Spleen (tissue), 11 donors: ENCODE data around the gene NRROS. TPM values are rescaled to one million over a fixed set of nuclear protein-coding genes. Genes with fewer than 3 reads are reported as not detected.
"Not testable (repeated sequence)": the region's sequence is repeated elsewhere in the genome, so short reads cannot be mapped to it uniquely, and the experiment has no call there.

Experiments
- DNase-seq: peaks from one replicate; pipeline ENCODE4 v3.0.0-alpha.2; 2020
- H3K27ac ChIP-seq, 8 donors: fragments of 200-600 bp; sonication (generic) in 7 of 8; 1 replicate in 4 of 8; 2 replicates in 4 of 8; pipeline versions ENCODE4 v1.5.0 to v1.8.0; 2016 to 2021; ENCODE audit warnings: inconsistent platforms in 4 of 8, mild to moderate bottlenecking in 4 of 8, moderate library complexity in 1 of 8
- H3K27me3 ChIP-seq, 7 donors: fragments of 200-600 bp; sonication (generic) in 6 of 7; replicated peaks in 1 of 7; 1 replicate in 4 of 7; 2 replicates in 3 of 7; pipeline versions ENCODE4 v1.5.0 to v1.8.0; 2016 to 2021; ENCODE audit warnings: inconsistent platforms in 3 of 7, mild to moderate bottlenecking in 1 of 7
- H3K36me3 ChIP-seq, 6 donors: fragments of 200-600 bp; sonication (generic) in 5 of 6; 1 replicate in 4 of 6; 2 replicates in 2 of 6; pipeline versions ENCODE4 v1.5.0 to v1.8.0; 2016 to 2021; ENCODE audit warnings: inconsistent platforms in 2 of 6
- H3K4me1 ChIP-seq, 6 donors: fragments of 200-600 bp; sonication (generic) in 5 of 6; 1 replicate in 3 of 6; 2 replicates in 3 of 6; pipeline versions ENCODE4 v1.5.0 to v1.8.0; 2016 to 2021; ENCODE audit warnings: inconsistent platforms in 3 of 6
- H3K4me3 ChIP-seq, 8 donors: fragments of 200-600 bp; sonication (generic) in 7 of 8; 1 replicate in 4 of 8; 2 replicates in 4 of 8; pipeline versions ENCODE4 v1.5.0 to v1.8.0; 2016 to 2021; ENCODE audit warnings: inconsistent platforms in 4 of 8, mild to moderate bottlenecking in 4 of 8, moderate library complexity in 2 of 8
- H3K9me3 ChIP-seq, 8 donors: fragments of 200-600 bp; sonication (generic) in 7 of 8; 1 replicate in 4 of 8; 2 replicates in 4 of 8; pipeline versions ENCODE4 v1.5.0 to v1.8.0; 2016 to 2021; ENCODE audit warnings: inconsistent platforms in 4 of 8
- CTCF ChIP-seq, 11 experiments: fragments of 200-600 bp in 7 of 11; fragments of 450-650 bp in 4 of 11; sonication (generic) in 4 of 11; IDR thresholded peaks in 8 of 11; conservative IDR thresholded peaks in 3 of 11; 1 replicate in 7 of 11; 2 replicates in 4 of 11; pipeline versions ENCODE4 v1.4.0 to v1.8.0; 2016 to 2021; ENCODE audit warnings: antibody characterized with exemption in 11 of 11, inconsistent platforms in 4 of 11, mild to moderate bottlenecking in 1 of 11
- POLR2A ChIP-seq, 3 donors: fragments of 450-650 bp; IDR thresholded peaks; one replicate each; pipeline ENCODE4 v1.5.1; 2017; ENCODE audit warnings: antibody characterized with exemption in 3 of 3, mild to moderate bottlenecking in 1 of 3
- POLR2AphosphoS5 ChIP-seq, 3 donors: sonication (generic); formaldehyde crosslinking; IDR thresholded peaks; one replicate each; pipeline ENCODE4 v1.5.1; 2017; ENCODE audit warnings: antibody characterized with exemption in 3 of 3
- WGBS, 5 donors: extraction: QIAGEN DNeasy Blood & Tissue Kit in 3 of 5; methylation state at CpG; one replicate each; pipeline versions ENCODE4 v1.1.5 to v1.1.7; 2013 to 2018; 5-methylcytosine and 5-hydroxymethylcytosine counted together
- intact Hi-C: fragments of 100-400 bp; cut with DNase I; formaldehyde crosslinking; loops from one replicate; pipeline ENCODE4 v1.15.0; 2023; ENCODE audit warnings: low total_unique reads
- polyA plus RNA-seq, 3 donors: library from polyadenylated mRNA; stranded (reverse); fragments of 200-250 nt; gene quantifications; one replicate each; pipeline ENCODE4 v1.2.1, GENCODE V29; 2013
- total RNA-seq, 7 donors: library from RNA; depleted of rRNA in 3 of 7; stranded (reverse); fragments of >200 nt in 3 of 7; fragmentation: NEBNext Ultra II Directional in 4 of 7; extraction: Animal tissue kit (Norgen Biotek cat#: 25700) in 4 of 7; gene quantifications; one replicate each; pipeline versions ENCODE4 v1.1.0 to v1.2.1, GENCODE V29; 2016 to 2021
- donor health status: healthy with polysubstance abuse.
- donor health status: DM: no; HTN: no; CAD: no; lungs with moderate emphysema.
- donor health status: DM: no; HTN: no; CAD: no.
- donor health status: Bipolar disorder and iron deficiency.
- donor health status: healthy.
- donor health status: DM: no; HTN: no; CAD: no.
- donor health status: DM: yes; HTN: yes; CAD: no.

The NRROS gene
- total and polyA plus RNA-seq, 10 donors: 7.8 to 35.2 (median 29.9) TPM

DNA sequence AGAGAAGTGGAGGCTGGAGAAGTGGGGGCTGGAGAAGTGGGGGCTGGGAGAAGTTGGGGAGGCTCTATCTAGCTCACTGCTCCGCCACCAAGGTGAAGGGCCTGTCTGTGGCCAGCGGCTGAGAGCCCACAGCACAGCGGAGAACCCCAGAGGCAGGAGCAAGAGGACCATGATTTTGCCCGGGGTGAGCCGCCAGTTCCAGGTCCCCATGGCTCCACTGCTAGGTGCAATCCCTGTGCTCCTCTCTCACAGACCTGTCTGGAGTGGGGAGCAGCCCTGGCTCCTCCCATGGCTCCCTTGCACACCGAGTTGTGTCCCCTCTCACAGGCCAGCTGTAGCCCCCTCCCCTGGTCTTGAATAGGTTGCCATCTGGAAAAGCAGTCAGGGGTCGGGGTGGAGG is 4.7 kb upstream of the NRROS start:
- peak; percentile 75 for DNase-seq
- H3K4me3 ChIP-seq: no peak overlapping the region
- H3K36me3 ChIP-seq: peaks cover 0 to 5% (median 0%) of the 10 kb centered on the region in 6 donors
- H3K9me3 ChIP-seq: no peaks in the 10 kb centered on the region
- H3K27me3 ChIP-seq: no peaks in the 10 kb centered on the region
- peaks cover 21 to 96% (median 54%) of the 10 kb centered on the region in 6 donors for H3K4me1 ChIP-seq
- TF ChIP-seq POLR2A (IDR thresholded peaks at IDR 0.05): no peak
- no peak for TF ChIP-seq POLR2AphosphoS5 (IDR thresholded peaks at IDR 0.05)
- no peak for TF ChIP-seq CTCF (IDR thresholded peaks at IDR 0.05 in 8 of 11, conservative IDR thresholded peaks at IDR 0.05 in 3 of 11)
- WGBS, 5 donors: 60 to 83% (median 77%) methylated on average over 5 to 7 of the region's 7 CpGs
- intact Hi-C loops: no loop called here
- H3K27ac ChIP-seq: peak overlapping the region in 4 of 8 donors; percentile 3 to 96 (median 32)

- no peaks in the 10 kb centered on the region for H3K36me3 ChIP-seq
- peaks cover 23 to 96% (median 61%) of the 10 kb centered on the region in 6 donors for H3K4me1 ChIP-seq
- H3K9me3 ChIP-seq: no peaks in the 10 kb centered on the region
- WGBS, 5 donors: 76 to 86% (median 78%) methylated on average over 14 to 20 of the region's 20 CpGs
- TF ChIP-seq POLR2AphosphoS5 (IDR thresholded peaks at IDR 0.05): no peak
- H3K4me3 ChIP-seq: no peak overlapping the region
- H3K27ac ChIP-seq: peak overlapping the region in 3 of 8 donors; percentile 5 to 37 (median 18)
- DNase-seq: peak; percentile 74
- no peaks in the 10 kb centered on the region for H3K27me3 ChIP-seq
- intact Hi-C loops: no loop called here
These were observed 2.8 kb upstream of the NRROS start for GRCh38 chr3:196636369-196637349.

GRCh38 chr3:196637941-196638340 is 1.6 kb upstream of the NRROS start:
- H3K9me3 ChIP-seq, intact Hi-C loops, H3K4me3 ChIP-seq, H3K36me3 ChIP-seq, H3K27me3 ChIP-seq, DNase-seq: not testable (repeated sequence)
- peak overlapping the region in 3 of 8 donors; percentile 4 to 89 (median 6) for H3K27ac ChIP-seq
- WGBS, 5 donors: 84 to 93% (median 89%) methylated on average over 4 of the region's 4 CpGs
- H3K4me1 ChIP-seq: peaks cover 20 to 96% (median 67%) of the 10 kb centered on the region in 6 donors

GRCh38 chr3:196638861-196639482 is 522 bp upstream of the NRROS start:
- H3K27ac ChIP-seq: peak overlapping the region; percentile 78 to 93 (median 88)
- no peak for DNase-seq

More at GRCh38 chr3:196638861-196639482, 522 bp upstream of the NRROS start:
- WGBS, 5 donors: 17 to 48% (median 19%) methylated on average over 14 to 19 of the region's 19 CpGs
- Histone ChIP-seq H3K9me3 (no peaks in the 10 kb centered on the region), H3K27me3 (no peaks in the 10 kb centered on the region), H3K4me3 (peak overlapping the region; percentile 53 to 86 (median 72)), H3K4me1 (peaks cover 18 to 96% (median 66%) of the 10 kb centered on the region in 6 donors), H3K36me3 (peaks cover 0 to 8% (median 0%) of the 10 kb centered on the region in 6 donors)
- intact Hi-C loops: no loop called here
- no peak for TF ChIP-seq POLR2A (IDR thresholded peaks at IDR 0.05)
- no peak for TF ChIP-seq POLR2AphosphoS5 (IDR thresholded peaks at IDR 0.05)
- TF ChIP-seq CTCF (IDR thresholded peaks at IDR 0.05 in 8 of 11, conservative IDR thresholded peaks at IDR 0.05 in 3 of 11): no peak
